OCI-LY7 (cell line): ENCODE results near the gene SLC5A10. TPM values are rescaled to one million over a fixed set of nuclear protein-coding genes. Genes with fewer than 3 reads are reported as not detected.

ENCODE experiments used
- BruUV-seq: library from RNA; stranded (reverse); fragments of 400-500 nt; replicated peaks from 2 replicates; lab custom pipeline; 2021; lab: Mats Ljungman, UMichigan
- CTCF ChIA-PET: fragments of 300-600 bp; sonication (Branson Sonifier 250); formaldehyde crosslinking; loops from one replicate; lab custom pipeline; 2022; ENCODE audit warnings: antibody characterized with exemption; ENCODE audit not compliant: unreplicated experiment; lab: Charles Lee
- POLR2A ChIA-PET: fragments of 300-600 bp; sonication (Branson Sonifier 250); formaldehyde crosslinking; loops from one replicate; lab custom pipeline; 2022; ENCODE audit warnings: antibody characterized with exemption; lab: Charles Lee
- DNase-seq: peaks from one replicate; pipeline ENCODE4 v3.0.0-alpha.2; 2015; ENCODE audit warnings: low spot score
- H2AFZ ChIP-seq: fragments of 200-600 bp; sonication (generic), shearing (Covaris generic); 2 replicates; pipeline ENCODE4 v1.6.1; 2014; ENCODE audit warnings: mild to moderate bottlenecking, antibody characterized with exemption, low read length, moderate library complexity
- H3K27ac ChIP-seq: fragments of 200-600 bp; sonication (generic); 2 replicates; pipeline ENCODE4 v1.5.1; 2014; ENCODE audit warnings: mixed run types, low read depth, mild to moderate bottlenecking, moderate library complexity, low read length, inconsistent platforms; ENCODE audit not compliant: poor library complexity, severe bottlenecking
- H3K36me3 ChIP-seq: fragments of 200-600 bp; sonication (generic); 2 replicates; pipeline ENCODE4 v1.6.1; 2014; ENCODE audit warnings: mild to moderate bottlenecking, antibody characterized with exemption, low read length, moderate library complexity, mixed read lengths; ENCODE audit not compliant: insufficient read depth
- H3K4me1 ChIP-seq: fragments of 200-600 bp; sonication (generic); 2 replicates; pipeline ENCODE4 v1.5.1; 2014; ENCODE audit warnings: mild to moderate bottlenecking, low read length; ENCODE audit not compliant: insufficient read depth, poor library complexity, severe bottlenecking
- H3K4me2 ChIP-seq: fragments of 200-600 bp; sonication (generic); 2 replicates; pipeline ENCODE4 v1.6.1; 2014; ENCODE audit warnings: mild to moderate bottlenecking, low read length
- H3K4me3 ChIP-seq: fragments of 200-600 bp; sonication (generic); 2 replicates; pipeline ENCODE4 v1.5.1; 2014; ENCODE audit warnings: mild to moderate bottlenecking, low read depth, low read length; ENCODE audit not compliant: poor library complexity, severe bottlenecking
- H3K79me2 ChIP-seq: fragments of 200-600 bp; sonication (generic); 2 replicates; pipeline ENCODE4 v1.6.1; 2016; ENCODE audit warnings: low read depth, mild to moderate bottlenecking, low read length, moderate library complexity, mixed read lengths; ENCODE audit not compliant: insufficient read depth
- H3K9me2 ChIP-seq: fragments of 200-600 bp; sonication (generic); 2 replicates; pipeline ENCODE4 v1.6.1; 2016; ENCODE audit warnings: mild to moderate bottlenecking, low read length, mixed read lengths; ENCODE audit not compliant: insufficient read depth
- H3K9me3 ChIP-seq: fragments of 200-600 bp; sonication (generic); 2 replicates; pipeline ENCODE4 v1.6.1; 2014; ENCODE audit warnings: mild to moderate bottlenecking, mixed run types, low read length, mixed read lengths
- H4K20me1 ChIP-seq: fragments of 200-600 bp; sonication (generic); 2 replicates; pipeline ENCODE4 v1.6.1; 2014; ENCODE audit warnings: mild to moderate bottlenecking, antibody characterized with exemption, low read length, moderate library complexity, mixed read lengths; ENCODE audit not compliant: insufficient read depth
- CTCF ChIP-seq: fragments of 200-600 bp; sonication (generic); conservative IDR thresholded peaks from 2 replicates; pipeline ENCODE4 v1.5.1; 2014; ENCODE audit warnings: mild to moderate bottlenecking, antibody characterized with exemption, low read length, moderate library complexity, mixed read lengths
- EZH2phosphoT487 ChIP-seq: fragments of 200-600 bp; sonication (generic); IDR thresholded peaks from 2 replicates; pipeline ENCODE4 v1.6.1; 2018; ENCODE audit warnings: low read depth, borderline replicate concordance, mild to moderate bottlenecking, mixed run types, antibody characterized with exemption, low read length, moderate library complexity, mixed read lengths
- intact Hi-C: fragments of 100-400 bp; cut with micrococcal nuclease; formaldehyde crosslinking; loops from one replicate; pipeline ENCODE4 v1.10.0; 2022; ENCODE audit not compliant: unreplicated experiment
- total RNA-seq, 2 experiments: library from RNA; depleted of rRNA in 1 of 2; stranded (reverse); fragments of >200 nt in 1 of 2; shearing (Covaris generic) in 1 of 2; gene quantifications; 2 replicates each; pipeline ENCODE4 v1.2.3, GENCODE V29; 2014 to 2022

The SLC5A10 gene
- total RNA-seq, 2 experiments from 2014 or later, result not detected

- Histone ChIP-seq H3K4me3 (no peak overlapping the region), H3K9me3 (no peaks in the 10 kb centered on the region), H3K36me3 (no peaks in the 10 kb centered on the region), H3K27ac (no peak overlapping the region), H3K4me1 (peaks cover 9% of the 10 kb centered on the region), H3K4me2 (no peak overlapping the region), H2AFZ (no peak overlapping the region), H3K9me2 (no peaks in the 10 kb centered on the region), H4K20me1 (no peaks in the 10 kb centered on the region), H3K79me2 (no peaks in the 10 kb centered on the region)
- intact Hi-C loops, result no loop called here
- POLR2A ChIA-PET, result interaction anchor here (0.5 kb wide), 1 partner anchor 51 kb away, joined by 3 read pairs; no protein-coding TSS in a partner anchor
- no peak for TF ChIP-seq CTCF
- TF ChIP-seq EZH2phosphoT487, result no peak
- CTCF ChIA-PET, result interaction anchor here (0.6 to 1.1 kb wide), 3 partner anchors 18 to 55 kb away, joined by 3 read pairs; no protein-coding TSS in a partner anchor
- no peak for DNase-seq
- no TSS peak for BruUV-seq
These were observed 9.9 kb downstream of the SLC5A10 start for GRCh38 chr17:18961634-18962493.

DNA sequence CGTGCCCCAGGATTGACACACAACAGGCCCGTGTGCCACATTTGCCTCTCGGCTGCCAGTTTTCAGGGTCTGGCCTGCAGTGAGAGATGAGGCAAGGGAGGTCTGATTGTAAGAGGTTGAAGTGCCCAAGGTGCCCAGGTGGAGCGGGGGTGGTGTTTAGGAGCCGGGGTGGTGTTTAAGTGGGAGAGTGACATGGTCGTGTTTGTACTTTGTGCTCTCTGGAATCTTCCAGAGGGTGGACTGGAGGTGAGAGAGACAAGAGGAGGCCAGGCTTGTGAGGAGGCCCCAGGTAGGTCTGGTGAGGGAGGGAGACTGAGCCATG is 10.5 kb downstream of the SLC5A10 start:
- CTCF ChIA-PET, result no interaction called here
- H3K9me2 ChIP-seq, result no peaks in the 10 kb centered on the region
- H3K79me2 ChIP-seq, result no peaks in the 10 kb centered on the region
- H3K36me3 ChIP-seq, result no peaks in the 10 kb centered on the region
- POLR2A ChIA-PET, result no interaction called here
- TF ChIP-seq EZH2phosphoT487 (no peak), CTCF (no peak)
- no peak overlapping the region for H2AFZ ChIP-seq
- no peak for DNase-seq
- H4K20me1 ChIP-seq, result no peaks in the 10 kb centered on the region
- H3K4me2 ChIP-seq, result no peak overlapping the region
- H3K27ac ChIP-seq, result no peak overlapping the region
- H3K9me3 ChIP-seq, result no peaks in the 10 kb centered on the region
- H3K4me3 ChIP-seq, result no peak overlapping the region
- BruUV-seq, result no TSS peak
- H3K4me1 ChIP-seq, result peaks cover 9% of the 10 kb centered on the region
- intact Hi-C loops, result no loop called here
